Activated naive CD4-positive, alpha-beta T cell treated with anti-CD3 and anti-CD28 coated beads, Interleukin-2, amount 50 U/mL, for 24 hours (primary cell): ENCODE measurements around the gene RASSF5.
"Not testable (repeated sequence)": the region's sequence is repeated elsewhere in the genome, so short reads cannot be mapped to it uniquely, and the experiment has no call there.

Source experiments
- H3K27ac Mint-ChIP-seq: one replicate; pipeline ENCODE4 v1.8.0; 2021; ENCODE audit warnings: mild to moderate bottlenecking, mixed read lengths
- H3K27me3 Mint-ChIP-seq: one replicate; pipeline ENCODE4 v1.8.0; 2021; ENCODE audit warnings: mixed read lengths
- H3K36me3 Mint-ChIP-seq: one replicate; pipeline ENCODE4 v1.8.0; 2021; ENCODE audit warnings: mixed read lengths
- H3K4me1 Mint-ChIP-seq: one replicate; pipeline ENCODE4 v1.8.0; 2021; ENCODE audit warnings: mixed read lengths
- H3K4me3 Mint-ChIP-seq: one replicate; pipeline ENCODE4 v1.8.0; 2021; ENCODE audit warnings: mild to moderate bottlenecking, mixed read lengths
- H3K9me3 Mint-ChIP-seq: one replicate; pipeline ENCODE4 v1.8.0; 2021; ENCODE audit warnings: mixed read lengths

Gene RASSF5

GRCh38 chr1:206572835-206573234 is 65.5 kb downstream of the RASSF5 start:
- Mint-ChIP-seq H3K4me1 (peaks cover 96% of the 10 kb centered on the region), H3K27ac (peak overlapping the region; percentile 91), H3K4me3 (no peak overlapping the region), H3K9me3 (no peaks in the 10 kb centered on the region), H3K27me3 (no peaks in the 10 kb centered on the region), H3K36me3 (peaks cover 41% of the 10 kb centered on the region)

DNA sequence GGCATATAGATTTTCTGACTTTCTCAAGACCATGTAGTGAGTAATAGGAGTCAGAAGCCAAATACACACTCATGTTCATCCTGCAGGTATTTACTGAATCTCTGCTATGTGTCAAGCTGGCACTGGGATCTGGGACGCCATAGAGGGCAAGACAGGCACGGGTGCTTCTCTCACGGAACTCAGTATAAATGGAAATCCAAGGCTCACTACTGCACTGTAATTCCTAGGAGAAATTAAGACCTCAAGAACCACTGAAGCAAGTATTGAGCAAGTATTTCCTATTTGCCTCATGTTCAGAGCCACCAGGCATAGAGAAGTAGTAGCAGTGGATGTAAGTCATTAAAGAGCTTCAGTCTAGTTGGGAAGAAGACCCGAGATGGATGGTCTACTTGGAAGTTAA is 66.0 kb downstream of the RASSF5 start:
- H3K36me3 Mint-ChIP-seq = peaks cover 40% of the 10 kb centered on the region
- peak overlapping the region; percentile 13 for H3K4me3 Mint-ChIP-seq
- peak overlapping the region; percentile 91 for H3K27ac Mint-ChIP-seq
- peaks cover 96% of the 10 kb centered on the region for H3K4me1 Mint-ChIP-seq
- H3K9me3 Mint-ChIP-seq = no peaks in the 10 kb centered on the region
- no peaks in the 10 kb centered on the region for H3K27me3 Mint-ChIP-seq

- Mint-ChIP-seq H3K27me3 (no peaks in the 10 kb centered on the region), H3K4me3 (peak overlapping the region; percentile 13), H3K36me3 (peaks cover 40% of the 10 kb centered on the region), H3K4me1 (peaks cover 96% of the 10 kb centered on the region), H3K27ac (peak overlapping the region; percentile 91), H3K9me3 (no peaks in the 10 kb centered on the region)
Observed at GRCh38 chr1:206573762-206574161, 66.4 kb downstream of the RASSF5 start.

DNA sequence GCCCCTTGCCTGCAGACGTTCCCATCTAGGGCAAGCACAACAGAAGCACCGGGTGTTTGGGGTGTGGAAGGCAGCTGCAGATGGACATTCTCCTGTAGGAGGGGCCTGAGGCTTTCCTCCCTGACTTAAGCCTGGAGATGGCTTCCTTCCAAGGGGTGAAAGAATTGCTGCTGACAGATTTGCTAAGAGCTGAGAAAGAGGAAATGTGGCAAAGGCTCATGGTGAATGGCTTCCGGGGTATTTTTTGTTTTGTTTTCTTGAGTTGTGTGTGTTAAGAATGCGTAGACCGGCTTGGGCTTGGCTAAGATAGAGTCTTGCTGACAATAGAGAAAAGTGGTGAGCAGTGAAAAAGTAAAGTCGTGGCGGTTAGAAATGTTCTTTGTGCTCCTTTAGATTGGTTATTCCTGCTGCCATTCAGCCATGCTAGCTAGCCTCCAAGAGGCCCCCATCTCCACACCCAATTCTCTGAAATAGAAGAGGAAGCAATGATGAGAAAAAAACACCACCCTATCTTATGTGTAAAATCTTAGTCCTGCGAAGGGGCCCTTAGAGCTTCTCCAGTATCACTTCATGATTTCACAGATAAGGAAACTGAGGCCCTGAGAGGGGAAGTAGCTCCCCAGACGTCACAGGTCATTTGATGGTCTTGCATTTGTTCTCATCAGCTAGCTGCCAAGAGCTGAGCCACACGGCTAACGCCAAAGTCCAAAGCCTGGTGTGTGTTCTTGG is 68.0 kb downstream of the RASSF5 start:
- Mint-ChIP-seq H3K27ac (peak overlapping the region; percentile 100), H3K36me3 (peaks cover 41% of the 10 kb centered on the region), H3K27me3 (no peaks in the 10 kb centered on the region), H3K4me1 (peaks cover 98% of the 10 kb centered on the region), H3K4me3 (peak overlapping the region; percentile 82), H3K9me3 (no peaks in the 10 kb centered on the region)

DNA sequence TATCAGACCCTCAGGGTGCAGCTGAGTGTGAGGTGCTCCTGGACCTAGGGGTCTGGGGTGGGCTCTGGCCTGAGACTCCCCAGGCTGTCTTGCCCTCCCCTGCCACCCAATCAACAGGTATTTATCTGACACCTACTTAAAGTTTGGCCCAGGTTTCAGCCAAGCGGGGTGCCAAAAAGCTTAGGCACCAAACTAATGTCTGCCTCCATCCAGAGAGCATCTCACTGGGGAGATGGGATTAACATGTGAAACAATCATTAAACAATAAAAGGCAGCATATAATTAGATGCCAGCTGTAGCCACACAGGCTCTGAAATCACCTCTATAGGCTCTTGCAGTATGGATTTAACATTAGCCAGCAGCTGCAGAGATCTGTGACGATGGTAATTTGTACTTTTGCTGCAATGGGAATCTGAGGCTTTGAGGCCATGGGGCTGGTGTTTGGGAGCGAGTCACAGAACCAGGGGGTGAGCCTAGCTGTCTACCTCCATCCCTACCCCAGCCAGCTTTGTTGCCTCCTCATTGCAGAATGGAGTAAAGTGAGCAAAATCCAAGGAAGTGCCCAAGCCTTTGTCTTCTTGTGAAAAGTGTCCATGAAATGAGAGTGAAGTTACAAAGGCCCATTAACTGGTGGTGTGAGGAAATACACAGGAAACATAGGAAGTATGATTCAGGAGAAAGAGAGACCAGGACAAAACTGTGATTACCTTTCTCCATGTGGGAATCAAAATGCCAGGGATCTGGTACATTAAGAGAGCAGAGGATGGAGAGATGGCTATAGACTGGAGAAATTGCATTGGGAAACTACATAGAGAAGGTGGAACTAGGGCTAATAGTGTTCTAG is 68.8 kb downstream of the RASSF5 start:
- Mint-ChIP-seq H3K4me3 (peak overlapping the region; percentile 82), H3K4me1 (peaks cover 98% of the 10 kb centered on the region), H3K27me3 (no peaks in the 10 kb centered on the region), H3K36me3 (peaks cover 42% of the 10 kb centered on the region), H3K27ac (peak overlapping the region; percentile 100), H3K9me3 (no peaks in the 10 kb centered on the region)

- Mint-ChIP-seq H3K9me3 (no peaks in the 10 kb centered on the region), H3K36me3 (peaks cover 36% of the 10 kb centered on the region), H3K4me3 (peak overlapping the region; percentile 92), H3K4me1 (peaks cover 98% of the 10 kb centered on the region), H3K27me3 (no peaks in the 10 kb centered on the region), H3K27ac (peak overlapping the region; percentile 100)
Observed at GRCh38 chr1:206577626-206578025, 70.3 kb downstream of the RASSF5 start.

DNA sequence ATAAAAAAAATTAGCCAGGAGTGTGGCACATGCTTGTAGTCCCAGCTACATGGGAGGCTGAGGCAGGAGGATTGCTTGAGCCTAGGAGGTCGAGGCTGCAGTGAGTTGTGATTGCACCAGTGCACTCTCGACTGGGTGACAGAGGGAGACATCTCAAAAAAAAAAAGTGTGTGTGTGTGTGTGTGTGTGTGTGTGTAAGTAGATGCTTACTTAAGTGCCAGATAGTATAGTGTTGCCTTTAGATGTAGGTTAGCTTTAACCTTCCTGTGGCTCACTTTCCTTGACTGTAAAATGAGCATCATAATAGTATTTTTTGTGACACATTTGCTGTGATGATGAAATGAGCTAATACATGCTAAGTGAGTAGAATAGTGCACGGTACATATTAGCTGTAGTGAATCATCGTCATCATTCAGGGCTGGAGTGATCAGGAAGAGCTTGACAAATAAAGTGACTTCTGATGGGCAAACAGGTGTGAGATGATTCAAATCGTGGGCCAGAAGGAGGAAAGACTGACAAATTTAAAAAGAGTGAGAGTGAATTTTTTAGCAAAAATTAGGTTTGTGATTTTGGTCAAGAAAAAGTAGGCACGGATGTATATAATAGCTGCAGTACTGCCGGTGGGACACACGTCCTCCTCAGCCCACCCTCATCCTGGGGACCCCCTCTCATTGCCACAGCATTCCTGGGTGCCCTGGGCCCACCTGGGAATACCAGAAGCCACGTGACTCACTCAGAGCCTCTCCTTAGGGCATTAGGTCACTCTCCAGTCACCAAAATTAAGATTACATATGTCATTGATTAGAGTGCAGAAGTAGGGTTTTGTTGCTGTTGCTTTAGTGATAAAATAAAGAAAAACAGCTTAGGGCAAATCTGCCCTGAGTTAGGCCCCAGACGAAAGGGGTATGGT is 71.0 kb downstream of the RASSF5 start:
- H3K4me1 Mint-ChIP-seq = peaks cover 98% of the 10 kb centered on the region
- H3K27ac Mint-ChIP-seq = peak overlapping the region; percentile 100
- H3K36me3 Mint-ChIP-seq = peaks cover 35% of the 10 kb centered on the region
- H3K27me3 Mint-ChIP-seq = no peaks in the 10 kb centered on the region
- H3K9me3 Mint-ChIP-seq = no peaks in the 10 kb centered on the region
- peak overlapping the region; percentile 92 for H3K4me3 Mint-ChIP-seq

DNA sequence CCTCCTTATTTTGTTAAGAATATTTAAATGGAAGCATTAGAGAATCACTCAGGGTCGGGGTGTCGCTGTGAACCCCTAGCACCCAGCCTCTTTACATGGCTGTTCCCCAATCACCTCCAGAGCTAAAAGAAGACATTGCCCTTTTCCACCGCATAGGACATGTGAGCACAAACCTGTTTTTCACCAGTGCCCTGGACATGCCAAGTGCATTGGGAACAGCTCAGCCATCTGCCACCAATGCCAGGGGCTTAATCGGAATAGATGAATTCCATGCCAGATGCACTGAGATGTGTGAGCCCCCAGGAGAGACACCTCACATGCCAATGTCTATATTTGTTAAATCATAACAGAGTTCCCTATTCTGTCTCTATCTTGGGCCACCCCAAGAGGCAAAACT is 71.6 kb downstream of the RASSF5 start:
- Mint-ChIP-seq H3K9me3 (no peaks in the 10 kb centered on the region), H3K36me3 (peaks cover 38% of the 10 kb centered on the region), H3K27me3 (no peaks in the 10 kb centered on the region), H3K4me1 (peaks cover 98% of the 10 kb centered on the region), H3K4me3 (peak overlapping the region; percentile 92), H3K27ac (peak overlapping the region; percentile 100)

- Mint-ChIP-seq H3K36me3 (peaks cover 35% of the 10 kb centered on the region), H3K27ac (peak overlapping the region; percentile 100), H3K4me3 (peak overlapping the region; percentile 92), H3K4me1 (peaks cover 94% of the 10 kb centered on the region), H3K9me3 (no peaks in the 10 kb centered on the region), H3K27me3 (no peaks in the 10 kb centered on the region)
Observed at GRCh38 chr1:206579747-206580437, 72.6 kb downstream of the RASSF5 start.

GRCh38 chr1:206580438-206581113 is 73.2 kb downstream of the RASSF5 start:
- H3K9me3 Mint-ChIP-seq = no peaks in the 10 kb centered on the region
- H3K27me3 Mint-ChIP-seq = no peaks in the 10 kb centered on the region
- peaks cover 35% of the 10 kb centered on the region for H3K36me3 Mint-ChIP-seq
- peak overlapping the region; percentile 100 for H3K27ac Mint-ChIP-seq
- peaks cover 91% of the 10 kb centered on the region for H3K4me1 Mint-ChIP-seq
- H3K4me3 Mint-ChIP-seq = peak overlapping the region; percentile 92

- not testable (repeated sequence) for H3K27me3 Mint-ChIP-seq, H3K9me3 Mint-ChIP-seq
- Mint-ChIP-seq H3K36me3 (peaks cover 35% of the 10 kb centered on the region), H3K27ac (peak overlapping the region; percentile 100), H3K4me1 (peaks cover 85% of the 10 kb centered on the region), H3K4me3 (peak overlapping the region; percentile 92)
Observed at GRCh38 chr1:206581114-206581497, 73.8 kb downstream of the RASSF5 start.

GRCh38 chr1:206581571-206581981 is 74.2 kb downstream of the RASSF5 start:
- H3K9me3 Mint-ChIP-seq = no peaks in the 10 kb centered on the region
- peaks cover 31% of the 10 kb centered on the region for H3K36me3 Mint-ChIP-seq
- H3K4me1 Mint-ChIP-seq = peaks cover 83% of the 10 kb centered on the region
- H3K27ac Mint-ChIP-seq = peak overlapping the region; percentile 100
- no peaks in the 10 kb centered on the region for H3K27me3 Mint-ChIP-seq
- H3K4me3 Mint-ChIP-seq = peak overlapping the region; percentile 92

GRCh38 chr1:206582537-206582936 is 75.2 kb downstream of the RASSF5 start:
- Mint-ChIP-seq H3K4me1 (peaks cover 82% of the 10 kb centered on the region), H3K9me3 (no peaks in the 10 kb centered on the region), H3K36me3 (peaks cover 28% of the 10 kb centered on the region), H3K27me3 (no peaks in the 10 kb centered on the region), H3K27ac (peak overlapping the region; percentile 100), H3K4me3 (peak overlapping the region; percentile 92)

- H3K36me3 Mint-ChIP-seq = peaks cover 26% of the 10 kb centered on the region
- H3K4me3 Mint-ChIP-seq = peak overlapping the region; percentile 92
- H3K4me1 Mint-ChIP-seq = peaks cover 82% of the 10 kb centered on the region
- H3K27me3 Mint-ChIP-seq = no peaks in the 10 kb centered on the region
- no peaks in the 10 kb centered on the region for H3K9me3 Mint-ChIP-seq
- H3K27ac Mint-ChIP-seq = peak overlapping the region; percentile 100
Observed at GRCh38 chr1:206582971-206583706, 75.8 kb downstream of the RASSF5 start.
